Neural cell (in vitro differentiated cells): ENCODE measurements around the gene MAP6. TPM values are rescaled to one million over a fixed set of nuclear protein-coding genes. Genes with fewer than 3 reads are reported as not detected.

Source experiments
- H2AFZ ChIP-seq: fragments of 200-600, 300-800 bp; sonication (generic), shearing (Covaris generic); 2 replicates; pipeline ENCODE4 v1.6.0; 2014; ENCODE audit warnings: low read depth, mild to moderate bottlenecking, antibody characterized with exemption, low read length, moderate library complexity
- H3F3A ChIP-seq: fragments of 200-600 bp; shearing (Covaris generic); 2 replicates; pipeline ENCODE4 v1.6.1; 2016; ENCODE audit warnings: mild to moderate bottlenecking, moderate library complexity, mixed read lengths, antibody characterized with exemption, low read length; ENCODE audit not compliant: insufficient read depth, poor library complexity, severe bottlenecking
- H3K27ac ChIP-seq: fragments of 200-600, 300-800 bp; sonication (generic), shearing (Covaris generic); 2 replicates; pipeline ENCODE4 v1.5.1; 2014; ENCODE audit warnings: mild to moderate bottlenecking, low read length, moderate library complexity
- H3K27me3 ChIP-seq: fragments of 300-800, 200-600 bp; sonication (generic), shearing (Covaris generic); 2 replicates; pipeline ENCODE4 v1.6.0; 2014; ENCODE audit warnings: mild to moderate bottlenecking, low read depth, low read length, moderate library complexity; ENCODE audit not compliant: insufficient read depth
- H3K36me3 ChIP-seq: fragments of 300-800, 200-600 bp; sonication (generic), shearing (Covaris generic); 2 replicates; pipeline ENCODE4 v1.5.1; 2014; ENCODE audit warnings: mild to moderate bottlenecking, antibody characterized with exemption, low read length, moderate library complexity; ENCODE audit not compliant: insufficient read depth
- H3K4me2 ChIP-seq: fragments of 300-800, 200-600 bp; sonication (generic), shearing (Covaris generic); 2 replicates; pipeline ENCODE4 v1.6.0; 2014; ENCODE audit warnings: mild to moderate bottlenecking, low read length
- H3K4me3 ChIP-seq: fragments of 300-800, 200-600 bp; sonication (generic), shearing (Covaris generic); 2 replicates; pipeline ENCODE4 v1.5.1; 2014; ENCODE audit warnings: mild to moderate bottlenecking, low read length, moderate library complexity
- H3K79me2 ChIP-seq: fragments of 200-600 bp; shearing (Covaris generic); replicated peaks from 2 replicates; pipeline ENCODE4 v1.6.0; 2014; ENCODE audit warnings: mild to moderate bottlenecking, low read length, moderate library complexity; ENCODE audit not compliant: insufficient read depth
- H3K9ac ChIP-seq: fragments of 300-800, 200-600 bp; sonication (generic), shearing (Covaris generic); 2 replicates; pipeline ENCODE4 v1.6.1; 2016; ENCODE audit warnings: mild to moderate bottlenecking, low read length, mixed read lengths
- H3K9me2 ChIP-seq: fragments of 200-600 bp; shearing (Covaris generic); 2 replicates; pipeline ENCODE4 v1.6.1; 2016; ENCODE audit warnings: mild to moderate bottlenecking, low read length, mixed read lengths; ENCODE audit not compliant: insufficient read depth
- H3K9me3 ChIP-seq: fragments of 200-600, 300-800 bp; sonication (generic), shearing (Covaris generic); 2 replicates; pipeline ENCODE4 v1.6.1; 2016; ENCODE audit warnings: mild to moderate bottlenecking, mixed run types, low read length, moderate library complexity, mixed read lengths
- H4K20me1 ChIP-seq: fragments of 200-600 bp; shearing (Covaris generic); 2 replicates; pipeline ENCODE4 v1.6.1; 2016; ENCODE audit warnings: mild to moderate bottlenecking, mixed run types; ENCODE audit not compliant: insufficient read depth
- EP300 ChIP-seq: fragments of 450-650 bp; conservative IDR thresholded peaks from 2 replicates; pipeline ENCODE4 v1.6.1; 2014; ENCODE audit warnings: antibody characterized with exemption, mild to moderate bottlenecking, moderate library complexity; ENCODE audit not compliant: poor library complexity, severe bottlenecking
- EZH2 ChIP-seq: fragments of 200-600, 300-800 bp; shearing (Covaris generic), sonication (generic); IDR thresholded peaks from 2 replicates; pipeline ENCODE4 v1.6.1; 2014; ENCODE audit warnings: antibody characterized with exemption, low read length, borderline replicate concordance, mild to moderate bottlenecking; ENCODE audit not compliant: insufficient read depth, poor library complexity, severe bottlenecking
- MXI1 ChIP-seq: fragments of 450-650 bp; conservative IDR thresholded peaks from 2 replicates; pipeline ENCODE4 v1.6.1; 2014; ENCODE audit warnings: antibody characterized with exemption, mild to moderate bottlenecking; ENCODE audit not compliant: poor library complexity, severe bottlenecking
- POLR2AphosphoS5 ChIP-seq: IDR thresholded peaks from 2 replicates; pipeline ENCODE4 v1.6.1; 2012
- RAD21 ChIP-seq: fragments of 450-650 bp; conservative IDR thresholded peaks from 2 replicates; pipeline ENCODE4 v1.6.1; 2014; ENCODE audit warnings: antibody characterized with exemption, mild to moderate bottlenecking, moderate library complexity
- REST ChIP-seq: IDR thresholded peaks from 2 replicates; pipeline ENCODE4 v1.6.1; 2012; ENCODE audit warnings: borderline replicate concordance
- SMC3 ChIP-seq: fragments of 450-650 bp; conservative IDR thresholded peaks from 2 replicates; pipeline ENCODE4 v1.6.1; 2014; ENCODE audit warnings: antibody characterized with exemption, mild to moderate bottlenecking, moderate library complexity; ENCODE audit not compliant: poor library complexity
- TAF1 ChIP-seq: IDR thresholded peaks from 2 replicates; pipeline ENCODE4 v1.6.1; 2012; ENCODE audit warnings: low read depth
- polyA plus RNA-seq: library from polyadenylated mRNA; depleted of rRNA; stranded (reverse); fragments of >200 nt; gene quantifications from 2 replicates; pipeline ENCODE4 v1.2.3, GENCODE V29; 2014
- TF ChIP-seq, protein P1 (sequence below): fragments of 450-650 bp; IDR thresholded peaks from 2 replicates; pipeline ENCODE4 v1.5.1; 2014; ENCODE audit warnings: antibody characterized with exemption, mild to moderate bottlenecking, moderate library complexity; ENCODE audit not compliant: poor library complexity, severe bottlenecking

MAP6 gene
- polyA plus RNA-seq, 1 donor from 2014 or later, result 178 TPM

DNA sequence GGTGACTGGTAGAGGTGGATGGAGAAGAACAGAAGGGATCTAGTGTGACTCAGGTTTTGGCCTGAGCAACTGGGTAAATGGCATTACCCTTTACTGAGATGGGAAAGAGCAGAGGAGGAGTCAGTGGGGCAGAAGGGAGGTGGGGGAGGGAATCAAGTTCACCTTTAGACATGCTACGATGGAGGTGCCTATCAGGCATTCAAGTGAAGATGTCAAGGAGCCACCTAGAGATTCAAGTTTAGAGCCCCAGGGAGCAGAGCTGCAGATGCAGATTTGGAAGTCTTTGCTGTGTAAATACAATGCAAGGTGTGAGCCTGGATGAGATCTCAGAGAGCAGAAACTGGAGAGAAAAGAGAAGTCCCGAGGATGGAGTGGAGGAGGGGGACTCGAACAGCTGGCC lies 47.8 kb upstream of the MAP6 start:
- TF ChIP-seq EP300, result no peak
- TF ChIP-seq, protein P1, sequence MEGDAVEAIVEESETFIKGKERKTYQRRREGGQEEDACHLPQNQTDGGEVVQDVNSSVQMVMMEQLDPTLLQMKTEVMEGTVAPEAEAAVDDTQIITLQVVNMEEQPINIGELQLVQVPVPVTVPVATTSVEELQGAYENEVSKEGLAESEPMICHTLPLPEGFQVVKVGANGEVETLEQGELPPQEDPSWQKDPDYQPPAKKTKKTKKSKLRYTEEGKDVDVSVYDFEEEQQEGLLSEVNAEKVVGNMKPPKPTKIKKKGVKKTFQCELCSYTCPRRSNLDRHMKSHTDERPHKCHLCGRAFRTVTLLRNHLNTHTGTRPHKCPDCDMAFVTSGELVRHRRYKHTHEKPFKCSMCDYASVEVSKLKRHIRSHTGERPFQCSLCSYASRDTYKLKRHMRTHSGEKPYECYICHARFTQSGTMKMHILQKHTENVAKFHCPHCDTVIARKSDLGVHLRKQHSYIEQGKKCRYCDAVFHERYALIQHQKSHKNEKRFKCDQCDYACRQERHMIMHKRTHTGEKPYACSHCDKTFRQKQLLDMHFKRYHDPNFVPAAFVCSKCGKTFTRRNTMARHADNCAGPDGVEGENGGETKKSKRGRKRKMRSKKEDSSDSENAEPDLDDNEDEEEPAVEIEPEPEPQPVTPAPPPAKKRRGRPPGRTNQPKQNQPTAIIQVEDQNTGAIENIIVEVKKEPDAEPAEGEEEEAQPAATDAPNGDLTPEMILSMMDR, result no peak
- TF ChIP-seq REST, result no peak
- no peak for TF ChIP-seq POLR2AphosphoS5
- TF ChIP-seq EZH2, result no peak
- TF ChIP-seq TAF1, result no peak
- no peak for TF ChIP-seq RAD21
- TF ChIP-seq SMC3, result no peak
- TF ChIP-seq MXI1, result no peak
- Histone ChIP-seq H3K4me2 (no peak overlapping the region), H3K4me3 (no peak overlapping the region)

GRCh38 chr11:75715688-75716087 lies 46.9 kb upstream of the MAP6 start:
- Histone ChIP-seq H3K36me3 (no peaks in the 10 kb centered on the region), H3K4me2 (no peak overlapping the region), H3K79me2 (no peaks in the 10 kb centered on the region), H3F3A (no peaks in the 10 kb centered on the region), H3K9me3 (no peaks in the 10 kb centered on the region), H3K9me2 (no peaks in the 10 kb centered on the region), H3K27me3 (no peaks in the 10 kb centered on the region), H2AFZ (no peak overlapping the region), H4K20me1 (no peaks in the 10 kb centered on the region), H3K9ac (no peak overlapping the region), H3K27ac (no peak overlapping the region), H3K4me3 (no peak overlapping the region)
- TF ChIP-seq POLR2AphosphoS5 (no peak), MXI1 (no peak), TAF1 (no peak), EP300 (no peak), RAD21 (no peak), EZH2 (no peak), REST (no peak), SMC3 (no peak)
- TF ChIP-seq, protein P1, result no peak

More for the DNA sequence above, 47.8 kb upstream of the MAP6 start:
- H4K20me1 ChIP-seq, result no peaks in the 10 kb centered on the region
- no peak overlapping the region for H3K9ac ChIP-seq
- no peak overlapping the region for H2AFZ ChIP-seq
- no peaks in the 10 kb centered on the region for H3K9me3 ChIP-seq
- no peaks in the 10 kb centered on the region for H3K9me2 ChIP-seq
- H3K79me2 ChIP-seq, result no peaks in the 10 kb centered on the region
- no peaks in the 10 kb centered on the region for H3K27me3 ChIP-seq
- no peaks in the 10 kb centered on the region for H3K36me3 ChIP-seq
- H3F3A ChIP-seq, result no peaks in the 10 kb centered on the region
- no peak overlapping the region for H3K27ac ChIP-seq
